HEK293 (cell line): ENCODE measurements around the gene FBLN2.
A peak's percentile ranks its signal among the peaks of the same experiment; 100 is the strongest.

Experiments used
- CTCF ChIA-PET: fragments of 350-600 bp; formaldehyde crosslinking; extraction: SDS; loops from one replicate; lab custom pipeline; 2021; ENCODE audit warnings: antibody characterized with exemption; lab: Yijun Ruan, JAX
- POLR2A ChIA-PET: fragments of 300-600 bp; formaldehyde crosslinking; extraction: SDS; loops from one replicate; lab custom pipeline; 2020; ENCODE audit warnings: antibody characterized with exemption, inconsistent platforms; lab: Yijun Ruan, JAX
- H3K27ac ChIP-seq: fragments of 200-500 bp; sonication (Bioruptor generic); 2 replicates; pipeline ENCODE4 v1.5.1; 2014; ENCODE audit warnings: low read depth, low read length, control low read depth, inconsistent platforms; ENCODE audit errors: extremely low read depth
- H3K36me3 ChIP-seq, 2 experiments: fragments of 200-500 bp in 1 of 2; sonication (Bioruptor generic) in 1 of 2; 1 replicate in 1 of 2; 2 replicates in 1 of 2; pipeline ENCODE4 v1.5.1; 2014 to 2017; ENCODE audit warnings: inconsistent platforms in 2 of 2, low read length in 2 of 2; ENCODE audit not compliant: control insufficient read depth in 2 of 2, insufficient read depth in 1 of 2
- H3K4me1 ChIP-seq: fragments of 200-500 bp; sonication (Bioruptor generic); 2 replicates; pipeline ENCODE4 v1.5.1; 2014; ENCODE audit warnings: mild to moderate bottlenecking, low read length, inconsistent platforms; ENCODE audit not compliant: control insufficient read depth, insufficient read depth
- H3K4me3 ChIP-seq: 2 replicates; pipeline ENCODE4 v1.5.1; 2011; ENCODE audit warnings: low read depth, mild to moderate bottlenecking, control low read depth, low read length, moderate library complexity
- H3K9me3 ChIP-seq: fragments of 200-500 bp; sonication (Bioruptor generic); 2 replicates; pipeline ENCODE4 v1.5.1; 2014; ENCODE audit warnings: low read depth, low read length, inconsistent platforms; ENCODE audit not compliant: control insufficient read depth, insufficient read depth
- EGR2 ChIP-seq: fragments of 450-650 bp; formaldehyde crosslinking; IDR thresholded peaks from 2 replicates; pipeline ENCODE4 v1.5.1; 2016; ENCODE audit warnings: low read depth, missing biosample characterization, missing genetic modification characterization
- KLF1 ChIP-seq: fragments of 450-650 bp; formaldehyde crosslinking; IDR thresholded peaks from 2 replicates; pipeline ENCODE4 v1.5.1; 2016; ENCODE audit warnings: missing biosample characterization, missing genetic modification characterization
- PRDM10 ChIP-seq: fragments of 450-650 bp; formaldehyde crosslinking; IDR thresholded peaks from 2 replicates; pipeline ENCODE4 v1.5.1; 2016; ENCODE audit warnings: missing biosample characterization, missing genetic modification characterization
- RBAK ChIP-seq: fragments of 450-650 bp; formaldehyde crosslinking; IDR thresholded peaks from 2 replicates; pipeline ENCODE4 v1.5.1; 2016; ENCODE audit warnings: missing biosample characterization, missing genetic modification characterization
- SCRT2 ChIP-seq: fragments of 450-650 bp; formaldehyde crosslinking; IDR thresholded peaks from 2 replicates; pipeline ENCODE4 v1.5.1; 2016; ENCODE audit warnings: missing biosample characterization, missing genetic modification characterization
- WT1 ChIP-seq: fragments of 450-650 bp; formaldehyde crosslinking; IDR thresholded peaks from 2 replicates; pipeline ENCODE4 v1.5.1; 2016; ENCODE audit warnings: missing biosample characterization, missing genetic modification characterization
- ZFHX2 ChIP-seq: fragments of 450-650 bp; formaldehyde crosslinking; conservative IDR thresholded peaks from 2 replicates; pipeline ENCODE4 v1.5.1; 2016; ENCODE audit warnings: missing biosample characterization, missing genetic modification characterization
- ZIC2 ChIP-seq: fragments of 450-650 bp; formaldehyde crosslinking; IDR thresholded peaks from 2 replicates; pipeline ENCODE4 v1.5.1; 2016; ENCODE audit warnings: missing biosample characterization, missing genetic modification characterization
- ZNF341 ChIP-seq: fragments of 450-650 bp; formaldehyde crosslinking; IDR thresholded peaks from 2 replicates; pipeline ENCODE4; 2016; ENCODE audit warnings: low read depth, missing biosample characterization, missing genetic modification characterization
- ZNF623 ChIP-seq: fragments of 450-650 bp; formaldehyde crosslinking; IDR thresholded peaks from 2 replicates; pipeline ENCODE4 v1.5.1; 2016; ENCODE audit warnings: missing biosample characterization, missing genetic modification characterization
- ZNF677 ChIP-seq: fragments of 450-650 bp; IDR thresholded peaks from 2 replicates; pipeline ENCODE4 v1.5.0; 2018; ENCODE audit warnings: missing biosample characterization, mild to moderate bottlenecking, missing genetic modification characterization, moderate library complexity
- TF ChIP-seq, protein P1 (sequence below): fragments of 450-650 bp; formaldehyde crosslinking; IDR thresholded peaks from 2 replicates; pipeline ENCODE4 v1.5.1; 2016; ENCODE audit warnings: missing biosample characterization, missing genetic modification characterization
- TF ChIP-seq, protein P2 (sequence below): fragments of 450-650 bp; formaldehyde crosslinking; IDR thresholded peaks from 2 replicates; pipeline ENCODE4 v1.5.1; 2017; ENCODE audit warnings: missing biosample characterization, missing genetic modification characterization
- TF ChIP-seq, protein P3 (sequence below): fragments of 450-650 bp; formaldehyde crosslinking; IDR thresholded peaks from 2 replicates; pipeline ENCODE4 v1.5.1; 2016; ENCODE audit warnings: missing biosample characterization, missing genetic modification characterization

The FBLN2 gene

GRCh38 chr3:13558651-13559050, 9.7 kb downstream of the FBLN2 start:
- CTCF ChIA-PET: interaction anchor here (0.7 to 1.9 kb wide), 3 partner anchors 30 to 957 kb away, joined by 3 to 8 read pairs (median 3); no protein-coding TSS in a partner anchor
- POLR2A ChIA-PET: no interaction called here
- TF ChIP-seq EGR2 (tag by site-specific recombination): peak; percentile 80
- TF ChIP-seq ZFHX2: peak; percentile 76
- no peak for TF ChIP-seq ZNF677 (tag by site-specific recombination)

GRCh38 chr3:13559764-13560525, 11.0 kb downstream of the FBLN2 start:
- Histone ChIP-seq H3K4me1 (no peaks in the 10 kb centered on the region), H3K4me3 (no peak overlapping the region), H3K9me3 (no peaks in the 10 kb centered on the region), H3K27ac (no peak overlapping the region)
- CTCF ChIA-PET: interaction anchor here (0.6 to 1.9 kb wide), 8 partner anchors 32 to 672 kb away, joined by 3 to 8 read pairs (median 3); no protein-coding TSS in a partner anchor
- POLR2A ChIA-PET: no interaction called here
- peak; percentile 93 for TF ChIP-seq EGR2 (tag by site-specific recombination)
- 0 out of 2 replicates have a peak, but pooled peaks have one; percentile 28 for TF ChIP-seq WT1 (tag by site-specific recombination)
- TF ChIP-seq RBAK: no peak
- TF ChIP-seq, protein P1, sequence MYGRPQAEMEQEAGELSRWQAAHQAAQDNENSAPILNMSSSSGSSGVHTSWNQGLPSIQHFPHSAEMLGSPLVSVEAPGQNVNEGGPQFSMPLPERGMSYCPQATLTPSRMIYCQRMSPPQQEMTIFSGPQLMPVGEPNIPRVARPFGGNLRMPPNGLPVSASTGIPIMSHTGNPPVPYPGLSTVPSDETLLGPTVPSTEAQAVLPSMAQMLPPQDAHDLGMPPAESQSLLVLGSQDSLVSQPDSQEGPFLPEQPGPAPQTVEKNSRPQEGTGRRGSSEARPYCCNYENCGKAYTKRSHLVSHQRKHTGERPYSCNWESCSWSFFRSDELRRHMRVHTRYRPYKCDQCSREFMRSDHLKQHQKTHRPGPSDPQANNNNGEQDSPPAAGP (tag by site-specific recombination): peak; percentile 81; the same call in 1 of the 2 replicates
- TF ChIP-seq, protein P2, sequence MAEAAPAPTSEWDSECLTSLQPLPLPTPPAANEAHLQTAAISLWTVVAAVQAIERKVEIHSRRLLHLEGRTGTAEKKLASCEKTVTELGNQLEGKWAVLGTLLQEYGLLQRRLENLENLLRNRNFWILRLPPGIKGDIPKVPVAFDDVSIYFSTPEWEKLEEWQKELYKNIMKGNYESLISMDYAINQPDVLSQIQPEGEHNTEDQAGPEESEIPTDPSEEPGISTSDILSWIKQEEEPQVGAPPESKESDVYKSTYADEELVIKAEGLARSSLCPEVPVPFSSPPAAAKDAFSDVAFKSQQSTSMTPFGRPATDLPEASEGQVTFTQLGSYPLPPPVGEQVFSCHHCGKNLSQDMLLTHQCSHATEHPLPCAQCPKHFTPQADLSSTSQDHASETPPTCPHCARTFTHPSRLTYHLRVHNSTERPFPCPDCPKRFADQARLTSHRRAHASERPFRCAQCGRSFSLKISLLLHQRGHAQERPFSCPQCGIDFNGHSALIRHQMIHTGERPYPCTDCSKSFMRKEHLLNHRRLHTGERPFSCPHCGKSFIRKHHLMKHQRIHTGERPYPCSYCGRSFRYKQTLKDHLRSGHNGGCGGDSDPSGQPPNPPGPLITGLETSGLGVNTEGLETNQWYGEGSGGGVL: peak; percentile 54
- peak; percentile 83 for TF ChIP-seq PRDM10
- TF ChIP-seq ZIC2 (tag by site-specific recombination): peak; percentile 45
- TF ChIP-seq ZNF341: no peak
- TF ChIP-seq ZFHX2: peak; percentile 87
- no peak for TF ChIP-seq SCRT2
- peak; percentile 100 for TF ChIP-seq KLF1 (tag by site-specific recombination)
- TF ChIP-seq, all 188 proteins: peak for 8
- H3K36me3 ChIP-seq: no peaks in the 10 kb centered on the region

More at GRCh38 chr3:13558651-13559050, 9.7 kb downstream of the FBLN2 start:
- no peak overlapping the region for H3K27ac ChIP-seq
- H3K4me3 ChIP-seq: no peak overlapping the region
- H3K4me1 ChIP-seq: no peaks in the 10 kb centered on the region
- H3K9me3 ChIP-seq: no peaks in the 10 kb centered on the region
- no peaks in the 10 kb centered on the region for H3K36me3 ChIP-seq

GRCh38 chr3:13561376-13561775, 12.5 kb downstream of the FBLN2 start:
- Histone ChIP-seq H3K4me3 (no peak overlapping the region), H3K36me3 (no peaks in the 10 kb centered on the region), H3K9me3 (no peaks in the 10 kb centered on the region), H3K4me1 (no peaks in the 10 kb centered on the region), H3K27ac (no peak overlapping the region)
- CTCF ChIA-PET: no interaction called here
- TF ChIP-seq, protein P3, sequence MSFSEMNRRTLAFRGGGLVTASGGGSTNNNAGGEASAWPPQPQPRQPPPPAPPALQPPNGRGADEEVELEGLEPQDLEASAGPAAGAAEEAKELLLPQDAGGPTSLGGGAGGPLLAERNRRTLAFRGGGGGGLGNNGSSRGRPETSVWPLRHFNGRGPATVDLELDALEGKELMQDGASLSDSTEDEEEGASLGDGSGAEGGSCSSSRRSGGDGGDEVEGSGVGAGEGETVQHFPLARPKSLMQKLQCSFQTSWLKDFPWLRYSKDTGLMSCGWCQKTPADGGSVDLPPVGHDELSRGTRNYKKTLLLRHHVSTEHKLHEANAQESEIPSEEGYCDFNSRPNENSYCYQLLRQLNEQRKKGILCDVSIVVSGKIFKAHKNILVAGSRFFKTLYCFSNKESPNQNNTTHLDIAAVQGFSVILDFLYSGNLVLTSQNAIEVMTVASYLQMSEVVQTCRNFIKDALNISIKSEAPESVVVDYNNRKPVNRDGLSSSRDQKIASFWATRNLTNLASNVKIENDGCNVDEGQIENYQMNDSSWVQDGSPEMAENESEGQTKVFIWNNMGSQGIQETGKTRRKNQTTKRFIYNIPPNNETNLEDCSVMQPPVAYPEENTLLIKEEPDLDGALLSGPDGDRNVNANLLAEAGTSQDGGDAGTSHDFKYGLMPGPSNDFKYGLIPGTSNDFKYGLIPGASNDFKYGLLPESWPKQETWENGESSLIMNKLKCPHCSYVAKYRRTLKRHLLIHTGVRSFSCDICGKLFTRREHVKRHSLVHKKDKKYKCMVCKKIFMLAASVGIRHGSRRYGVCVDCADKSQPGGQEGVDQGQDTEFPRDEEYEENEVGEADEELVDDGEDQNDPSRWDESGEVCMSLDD (tag by site-specific recombination): no peak
- TF ChIP-seq ZNF623 (tag by site-specific recombination): peak; percentile 87
- POLR2A ChIA-PET: no interaction called here
